ENCODE data around the gene IGSF22.
"Not testable (repeated sequence)": the region's sequence is repeated elsewhere in the genome, so short reads cannot be mapped to it uniquely, and the experiment has no call there.

Gene IGSF22

DNA sequence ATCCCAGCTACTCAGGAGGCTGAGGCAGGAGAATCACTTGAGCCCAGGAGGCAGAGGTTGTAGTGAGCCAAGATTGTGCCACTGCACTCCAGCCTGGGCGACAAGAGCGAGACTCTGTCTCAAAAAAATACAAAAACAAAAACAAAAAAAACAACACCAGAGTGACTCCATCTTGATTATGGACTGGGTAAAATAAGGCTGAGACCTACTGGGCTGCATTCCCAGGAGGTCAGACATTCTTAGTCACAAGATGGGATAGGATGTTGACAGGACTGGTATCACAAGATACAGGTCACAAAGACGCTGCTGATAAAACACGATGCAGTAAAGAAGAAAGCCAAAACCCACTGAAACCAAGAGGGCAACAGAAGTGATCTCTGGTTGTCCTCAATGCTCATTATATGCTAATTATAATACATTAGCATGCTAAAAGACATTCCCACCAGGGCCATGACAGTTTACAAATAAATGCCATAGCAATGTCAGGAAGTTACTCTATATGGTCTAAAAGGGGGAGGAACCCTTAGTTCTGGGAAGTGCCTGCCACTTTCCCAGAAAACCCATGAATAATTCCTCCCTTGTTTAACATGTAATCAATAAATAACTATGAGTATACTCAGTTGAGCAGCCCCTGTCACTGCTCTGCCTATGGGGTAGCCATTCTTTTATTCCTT, 34.4 kb downstream of the IGSF22 start:
- not testable (repeated sequence) for DNase-seq (ENCODE audit: low read depth in 3 of 3)

DNA sequence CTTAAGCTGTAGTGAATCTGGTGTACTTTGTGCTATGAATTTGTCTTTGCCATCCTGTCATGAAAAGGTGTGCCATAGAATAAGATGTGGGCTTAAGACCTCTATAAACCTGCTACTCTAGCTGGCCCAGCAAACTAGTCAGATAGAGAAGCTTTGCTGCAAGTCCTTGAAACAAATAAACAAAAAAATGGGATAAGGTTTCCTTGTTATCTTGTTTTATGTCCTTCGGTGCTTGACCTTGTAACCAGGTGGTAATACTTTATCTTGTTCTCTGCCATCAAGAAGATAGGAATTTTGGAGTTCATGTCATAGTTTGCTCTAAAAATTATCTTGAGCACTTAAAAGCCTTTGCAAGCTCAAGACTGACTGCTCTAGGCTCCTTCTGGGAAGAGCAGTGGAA, 41.7 kb downstream of the IGSF22 start:
- DNase-seq (ENCODE audit: low read depth in 3 of 3): no peak

DNA sequence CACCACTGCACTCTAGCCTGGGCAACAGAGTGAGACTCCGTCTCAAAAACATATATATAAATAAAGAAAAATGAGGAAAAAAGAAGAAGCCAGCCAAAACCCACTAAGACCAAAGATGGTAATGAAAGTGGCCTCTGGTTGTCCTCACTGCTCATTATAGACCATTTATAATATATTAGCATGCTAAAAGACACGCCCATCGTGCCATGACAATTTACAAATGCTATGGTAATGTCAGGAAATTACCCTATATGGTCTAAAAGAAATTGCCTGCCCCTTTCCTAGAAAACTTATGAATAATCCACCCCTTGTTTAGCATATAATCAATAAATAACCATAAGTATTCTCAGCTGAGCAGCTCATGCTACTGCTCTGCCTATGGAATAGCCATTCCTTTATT, 43.5 kb downstream of the IGSF22 start:
- DNase-seq (ENCODE audit: low read depth in 3 of 3): no peak

DNA sequence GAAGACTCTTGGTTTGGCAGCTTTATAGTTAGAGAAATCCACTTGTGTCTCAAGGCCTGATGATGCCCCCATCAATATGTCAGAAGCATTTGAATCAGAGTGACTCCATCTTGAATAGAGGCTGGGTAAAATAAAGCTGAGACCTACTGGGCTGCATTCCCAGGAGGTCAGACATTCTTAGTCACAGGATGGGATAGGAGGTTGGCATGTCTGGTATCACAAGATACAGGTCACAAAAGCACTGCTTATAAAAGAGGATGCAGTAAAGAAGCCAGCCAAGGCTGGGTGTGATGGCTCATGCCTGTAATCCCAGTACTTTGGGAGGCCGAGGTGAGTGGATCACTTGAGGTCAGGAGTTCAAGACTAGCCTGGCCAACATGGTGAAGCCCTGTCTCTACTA, 44.0 kb downstream of the IGSF22 start:
- DNase-seq (ENCODE audit: low read depth in 3 of 3): not testable (repeated sequence)

DNA sequence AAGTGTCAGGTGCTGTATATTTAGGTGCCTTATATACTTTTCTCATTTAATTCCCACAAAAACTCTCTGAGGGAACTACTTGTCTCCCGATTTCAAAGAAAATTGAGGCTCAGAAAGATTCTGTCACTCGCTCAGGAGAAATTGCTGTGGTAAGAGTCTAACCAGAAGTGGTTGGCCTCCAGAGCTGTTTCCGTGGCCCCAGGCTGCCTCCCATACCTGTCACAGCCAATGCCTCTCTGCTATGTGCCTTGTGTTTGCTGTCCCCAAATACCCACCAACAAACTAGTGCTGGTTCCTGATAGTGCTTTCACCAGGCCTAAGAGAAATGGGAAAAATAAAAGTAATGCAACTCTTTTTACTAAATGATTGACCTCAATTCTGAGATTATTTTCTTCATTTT, 48.4 kb downstream of the IGSF22 start:
- no peak for DNase-seq (ENCODE audit: low read depth in 3 of 3)

DNA sequence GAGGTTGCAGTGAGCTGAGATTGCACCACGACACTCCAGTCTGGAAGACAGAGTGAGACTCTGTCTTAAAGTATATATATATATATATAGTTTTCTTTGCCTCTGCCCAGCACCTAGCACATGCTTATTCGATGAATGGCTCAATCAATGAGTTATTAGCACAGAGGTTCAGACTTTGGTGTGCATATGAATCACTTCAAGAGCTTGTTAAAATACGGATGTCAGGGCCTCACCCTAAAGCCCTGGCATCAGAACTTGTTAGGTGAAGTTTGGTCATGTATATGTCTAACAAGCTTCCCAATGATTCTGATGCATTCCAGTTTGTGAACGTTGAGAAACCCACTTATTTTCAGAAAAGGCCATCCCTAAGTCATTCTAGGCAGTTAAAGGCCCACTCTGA, 49.2 kb downstream of the IGSF22 start:
- no peak for DNase-seq (ENCODE audit: low read depth in 3 of 3)

DNA sequence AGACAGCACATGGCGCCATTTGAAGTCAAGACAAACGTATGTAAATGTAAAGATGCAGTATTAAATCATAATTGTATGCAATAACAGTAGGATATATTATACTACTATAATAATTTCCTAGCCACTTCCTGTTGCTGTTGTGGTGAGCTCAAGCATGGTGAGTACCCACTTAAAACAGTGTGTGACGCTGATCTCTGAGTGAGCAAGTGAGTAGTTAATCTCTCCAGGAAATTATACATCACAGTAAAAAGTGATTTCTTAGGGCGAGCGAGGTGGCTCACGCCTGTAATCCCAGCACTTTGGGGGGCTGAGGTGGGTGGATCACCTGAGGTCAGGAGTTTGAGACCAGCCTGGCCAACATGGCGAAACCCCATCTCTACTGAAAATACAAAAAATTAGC, 53.8 kb downstream of the IGSF22 start:
- not testable (repeated sequence) for DNase-seq (ENCODE audit: low read depth in 3 of 3)

DNA sequence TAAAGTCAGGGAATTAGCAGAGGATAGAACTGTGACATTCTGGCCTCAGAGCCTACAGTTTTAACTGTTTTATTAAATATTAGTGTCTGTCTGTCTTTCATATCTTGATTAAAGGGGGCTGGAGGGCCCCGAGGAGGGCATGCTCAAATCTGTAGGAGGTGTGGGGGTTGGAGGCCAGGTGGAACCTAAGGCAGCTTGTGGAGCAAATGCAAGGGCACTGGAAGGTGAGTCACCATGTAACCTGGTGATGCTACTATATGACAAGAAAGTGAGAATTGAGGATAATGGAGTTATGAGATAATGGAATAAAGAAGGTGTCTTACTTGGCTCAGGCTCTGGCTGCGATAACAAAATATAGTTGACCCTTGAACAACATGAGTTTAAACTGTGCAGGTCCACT, 54.7 kb downstream of the IGSF22 start:
- no peak for DNase-seq (ENCODE audit: low read depth in 3 of 3)

DNA sequence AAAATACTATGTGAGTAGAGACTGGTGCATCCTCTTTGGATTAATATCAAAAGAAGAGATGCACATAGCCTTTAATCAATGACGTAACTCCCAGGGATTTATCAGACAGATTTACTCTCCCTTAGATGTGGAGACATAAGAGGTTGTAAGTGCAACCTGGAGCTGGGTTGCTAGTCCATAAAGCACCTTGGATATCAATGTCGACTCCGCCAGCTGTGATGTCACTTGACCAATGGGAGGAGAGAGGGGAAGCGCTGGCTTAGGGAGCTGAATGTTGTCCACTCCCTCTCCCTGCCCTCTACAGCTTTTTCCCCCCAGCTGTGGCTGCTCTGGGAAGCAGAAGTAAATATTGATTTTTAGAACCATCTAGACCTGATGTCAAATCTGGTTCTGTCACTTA, 56.3 kb downstream of the IGSF22 start:
- no peak for DNase-seq (ENCODE audit: low read depth in 3 of 3)

DNA sequence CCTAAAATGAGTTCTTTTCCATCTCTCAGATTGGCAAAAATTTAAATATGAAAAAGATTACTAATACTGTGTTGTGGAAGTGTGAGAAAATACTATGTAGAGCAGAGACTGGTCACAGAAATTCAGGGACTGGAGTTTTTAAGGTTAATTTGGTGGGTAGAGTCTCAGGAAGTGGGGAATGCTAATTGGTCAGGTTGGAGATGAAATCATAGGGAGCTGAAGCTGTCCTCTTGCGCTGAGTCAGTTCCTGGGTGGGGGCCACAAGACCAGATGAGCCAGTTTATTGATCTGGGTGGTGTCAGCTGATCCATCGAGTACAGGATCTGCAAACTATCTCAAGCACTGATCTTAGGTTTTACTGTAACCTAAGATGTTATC, 56.8 kb downstream of the IGSF22 start:
- no peak for DNase-seq (ENCODE audit: low read depth in 3 of 3)

DNA sequence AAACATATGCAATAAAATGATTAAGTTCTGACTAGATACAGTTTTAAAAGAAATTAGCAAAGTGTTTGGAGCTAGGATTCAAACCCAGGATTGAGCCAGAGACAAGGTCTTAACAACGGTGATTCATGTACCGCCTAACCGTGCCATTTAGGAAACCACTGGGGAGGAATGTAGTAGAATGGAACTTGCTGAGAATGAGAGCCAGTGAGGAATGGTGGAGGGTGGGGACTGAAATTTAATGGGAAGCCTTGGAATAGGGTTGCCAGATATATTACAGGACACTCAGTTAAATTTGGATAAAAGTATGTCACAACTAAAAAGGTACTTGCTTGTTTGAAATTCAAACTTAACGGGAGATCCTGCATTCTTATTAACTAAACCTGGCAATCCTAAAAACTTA, 57.9 kb downstream of the IGSF22 start:
- DNase-seq (ENCODE audit: low read depth in 3 of 3): no peak

DNA sequence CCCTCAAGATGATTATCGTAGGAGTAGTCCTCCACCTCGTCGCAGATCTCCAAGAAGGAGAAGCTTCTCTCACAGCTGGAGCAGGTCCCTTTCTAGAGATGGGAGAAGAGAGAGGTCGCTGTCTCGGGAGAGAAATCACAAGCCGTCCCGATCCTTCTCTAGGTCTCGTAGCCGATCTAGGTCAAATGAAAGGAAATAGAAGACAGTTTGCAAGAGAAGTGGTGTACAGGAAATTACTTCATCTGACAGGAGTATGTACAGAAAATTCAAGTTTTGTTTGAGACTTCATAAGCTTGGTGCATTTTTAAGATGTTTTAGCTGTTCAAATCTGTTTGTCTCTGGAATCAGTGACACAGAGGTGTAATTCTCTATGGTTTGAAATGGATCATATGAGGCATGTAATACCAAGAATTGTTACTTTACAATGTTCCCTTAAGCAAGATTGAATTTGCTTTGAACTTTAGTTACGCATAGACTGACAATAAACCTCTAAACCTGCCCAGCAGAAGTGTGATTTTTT, 60.6 kb downstream of the IGSF22 start:
- DNase-seq (ENCODE audit: low read depth in 3 of 3): not testable (repeated sequence)

DNA sequence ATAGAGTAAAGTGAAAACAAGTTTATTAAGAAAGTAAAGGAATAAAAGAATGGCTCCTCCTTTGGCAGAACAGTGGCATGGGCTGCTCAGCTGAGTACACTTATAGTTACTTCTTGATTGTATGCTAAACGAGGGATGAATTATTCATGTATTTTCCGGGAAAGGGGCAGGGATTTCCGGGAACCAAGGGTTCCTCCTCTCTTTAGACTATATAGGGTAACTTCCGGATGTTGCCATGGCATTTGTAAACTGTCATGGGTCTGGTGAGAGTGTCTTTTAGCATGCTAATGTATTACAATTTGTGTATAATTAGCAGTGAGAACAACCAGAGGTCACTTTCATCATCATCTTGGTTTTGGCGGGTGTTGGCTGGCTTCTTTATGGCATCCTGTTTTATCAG, 68.3 kb downstream of the IGSF22 start:
- no peak for DNase-seq (ENCODE audit: low read depth in 3 of 3)
